Measurements from ENCODE around the gene TAL1.

The TAL1 gene

DNA sequence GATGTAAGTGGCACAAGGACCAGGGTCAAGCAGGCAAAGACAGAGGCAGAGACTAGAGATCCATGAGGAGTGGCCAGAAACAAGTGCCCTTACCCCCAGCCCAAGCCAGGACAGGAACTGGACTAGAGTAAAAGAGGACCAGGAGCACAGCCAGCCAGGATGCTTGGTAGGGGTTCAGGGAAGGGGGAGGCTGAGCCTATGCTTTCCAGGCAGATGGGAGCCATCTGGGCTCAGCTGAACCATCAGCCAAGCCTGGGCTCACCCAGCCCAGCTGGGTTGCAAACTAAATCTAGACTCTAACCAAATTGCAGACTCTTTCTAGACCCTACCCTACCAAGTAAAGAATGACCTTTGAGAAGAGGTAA, 57.4 kb downstream of the TAL1 start:
- DNase-seq (ENCODE audit: low read depth), result no peak

DNA sequence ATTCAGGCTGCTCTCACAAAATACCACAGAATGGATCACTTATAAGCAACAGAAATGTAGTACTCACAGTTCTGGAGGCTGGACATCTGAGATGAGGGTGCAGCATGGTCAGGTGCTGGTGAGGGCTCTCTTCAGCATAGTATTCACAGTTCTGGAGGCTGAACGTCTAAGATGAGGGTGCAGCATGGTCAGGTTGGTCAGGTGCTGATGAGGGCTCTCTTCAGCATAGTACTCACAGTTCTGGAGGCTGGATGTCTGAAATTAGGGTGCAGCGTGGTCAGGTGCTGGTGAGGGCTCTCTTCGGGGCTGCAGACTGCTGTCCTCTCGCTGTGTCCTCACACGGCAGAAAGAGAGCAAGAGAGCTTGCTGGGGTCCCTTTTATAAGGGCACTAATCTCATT, 59.2 kb downstream of the TAL1 start:
- DNase-seq (ENCODE audit: low read depth), result no peak

Measured in activated T-cell treated with anti-CD3 and anti-CD28 coated beads for 24 hours (primary cell).